BJ (cell line): ENCODE measurements around the gene TMEM131. TPM values are rescaled to one million over a fixed set of nuclear protein-coding genes. Genes with fewer than 3 reads are reported as not detected.

ENCODE experiments used
- CTCF ChIA-PET: fragments of 350-600 bp; formaldehyde crosslinking; extraction: SDS; loops from one replicate; lab custom pipeline; 2021; ENCODE audit warnings: antibody characterized with exemption, inconsistent platforms; lab: Yijun Ruan, JAX
- POLR2A ChIA-PET: fragments of 300-600 bp; sonication (Branson Sonifier 250); formaldehyde crosslinking; extraction: SDS; loops from one replicate; lab custom pipeline; 2021; ENCODE audit warnings: antibody characterized with exemption; lab: Charles Lee
- DNase-seq: peaks from one replicate; pipeline ENCODE4 v3.0.0-alpha.2; 2011; ENCODE audit warnings: low read depth
- H3K27me3 ChIP-seq: 2 replicates; pipeline ENCODE4 v1.6.0; 2011; ENCODE audit warnings: low read length; ENCODE audit not compliant: control insufficient read depth, insufficient read depth
- H3K36me3 ChIP-seq: 2 replicates; pipeline ENCODE4 v1.5.1; 2011; ENCODE audit warnings: low read length; ENCODE audit not compliant: control insufficient read depth, insufficient read depth
- H3K4me3 ChIP-seq: 2 replicates; pipeline ENCODE4 v1.5.1; 2011; ENCODE audit warnings: low read depth, mild to moderate bottlenecking, control low read depth, low read length
- polyA plus RNA-seq: library from polyadenylated mRNA; depleted of rRNA; stranded (reverse); fragments of >200 nt; gene quantifications from 2 replicates; pipeline ENCODE4 v1.2.3, GENCODE V29; 2011
- TF ChIP-seq, protein P1 (sequence below): IDR thresholded peaks from 2 replicates; pipeline ENCODE4 v1.5.1; 2011; ENCODE audit warnings: low read depth, mild to moderate bottlenecking, control low read depth, inconsistent platforms, low read length, moderate library complexity; ENCODE audit not compliant: insufficient read depth

The TMEM131 gene
- polyA plus RNA-seq, 1 experiment, result 11.8 TPM

DNA sequence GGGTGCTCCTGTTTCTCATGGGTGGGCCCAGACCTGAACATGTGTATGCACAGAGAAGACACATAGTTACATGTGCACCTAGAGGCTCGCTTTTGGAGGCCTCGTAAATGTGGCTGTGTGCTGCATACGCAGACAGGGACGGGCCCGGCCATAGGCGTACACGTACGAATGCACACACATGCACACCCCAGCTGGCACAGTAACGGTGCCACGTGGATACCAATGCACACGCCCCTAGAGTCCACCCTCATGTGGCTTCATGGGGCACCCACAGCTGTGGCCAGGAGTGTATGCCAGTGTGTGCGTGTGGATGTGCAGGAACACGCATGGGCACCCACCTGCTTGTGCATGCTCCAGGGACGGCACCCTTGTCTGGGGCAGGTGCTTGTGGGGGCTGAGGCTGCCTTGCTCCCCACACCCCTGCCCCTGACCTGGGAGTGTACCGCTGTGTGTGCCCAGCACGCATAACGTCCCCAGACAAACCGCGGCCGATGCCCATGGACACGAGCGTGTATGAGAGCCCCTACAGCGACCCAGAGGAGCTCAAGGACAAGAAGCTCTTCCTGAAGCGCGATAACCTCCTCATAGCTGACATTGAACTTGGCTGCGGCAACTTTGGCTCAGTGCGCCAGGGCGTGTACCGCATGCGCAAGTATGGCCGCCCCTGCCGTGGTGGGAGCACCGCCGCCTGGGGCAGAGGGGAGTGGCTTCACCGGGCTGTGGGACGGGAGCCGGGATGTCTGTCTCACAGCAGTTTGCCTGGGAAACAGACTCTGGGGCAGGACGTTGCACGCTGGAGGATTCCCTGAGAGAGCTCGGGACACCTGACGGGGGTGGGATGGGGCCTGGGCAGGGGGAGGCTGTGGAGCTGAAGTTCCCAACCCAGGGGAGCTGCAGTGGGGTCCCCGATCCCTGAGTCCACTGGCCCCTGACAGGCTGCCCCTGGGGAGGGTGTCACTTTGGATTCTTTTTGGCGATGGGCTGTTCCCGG lies 261.4 kb downstream of the TMEM131 start:
- no peak for DNase-seq
- ChIA-PET CTCF (interaction anchor here (1.7 kb wide), 1 partner anchor 34 kb away, joined by 4 read pairs; no protein-coding TSS in a partner anchor), POLR2A (no interaction called here)
- TF ChIP-seq, protein P1, sequence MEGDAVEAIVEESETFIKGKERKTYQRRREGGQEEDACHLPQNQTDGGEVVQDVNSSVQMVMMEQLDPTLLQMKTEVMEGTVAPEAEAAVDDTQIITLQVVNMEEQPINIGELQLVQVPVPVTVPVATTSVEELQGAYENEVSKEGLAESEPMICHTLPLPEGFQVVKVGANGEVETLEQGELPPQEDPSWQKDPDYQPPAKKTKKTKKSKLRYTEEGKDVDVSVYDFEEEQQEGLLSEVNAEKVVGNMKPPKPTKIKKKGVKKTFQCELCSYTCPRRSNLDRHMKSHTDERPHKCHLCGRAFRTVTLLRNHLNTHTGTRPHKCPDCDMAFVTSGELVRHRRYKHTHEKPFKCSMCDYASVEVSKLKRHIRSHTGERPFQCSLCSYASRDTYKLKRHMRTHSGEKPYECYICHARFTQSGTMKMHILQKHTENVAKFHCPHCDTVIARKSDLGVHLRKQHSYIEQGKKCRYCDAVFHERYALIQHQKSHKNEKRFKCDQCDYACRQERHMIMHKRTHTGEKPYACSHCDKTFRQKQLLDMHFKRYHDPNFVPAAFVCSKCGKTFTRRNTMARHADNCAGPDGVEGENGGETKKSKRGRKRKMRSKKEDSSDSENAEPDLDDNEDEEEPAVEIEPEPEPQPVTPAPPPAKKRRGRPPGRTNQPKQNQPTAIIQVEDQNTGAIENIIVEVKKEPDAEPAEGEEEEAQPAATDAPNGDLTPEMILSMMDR, result no peak
- Histone ChIP-seq H3K4me3 (no peak overlapping the region), H3K36me3 (no peaks in the 10 kb centered on the region), H3K27me3 (no peaks in the 10 kb centered on the region)

DNA sequence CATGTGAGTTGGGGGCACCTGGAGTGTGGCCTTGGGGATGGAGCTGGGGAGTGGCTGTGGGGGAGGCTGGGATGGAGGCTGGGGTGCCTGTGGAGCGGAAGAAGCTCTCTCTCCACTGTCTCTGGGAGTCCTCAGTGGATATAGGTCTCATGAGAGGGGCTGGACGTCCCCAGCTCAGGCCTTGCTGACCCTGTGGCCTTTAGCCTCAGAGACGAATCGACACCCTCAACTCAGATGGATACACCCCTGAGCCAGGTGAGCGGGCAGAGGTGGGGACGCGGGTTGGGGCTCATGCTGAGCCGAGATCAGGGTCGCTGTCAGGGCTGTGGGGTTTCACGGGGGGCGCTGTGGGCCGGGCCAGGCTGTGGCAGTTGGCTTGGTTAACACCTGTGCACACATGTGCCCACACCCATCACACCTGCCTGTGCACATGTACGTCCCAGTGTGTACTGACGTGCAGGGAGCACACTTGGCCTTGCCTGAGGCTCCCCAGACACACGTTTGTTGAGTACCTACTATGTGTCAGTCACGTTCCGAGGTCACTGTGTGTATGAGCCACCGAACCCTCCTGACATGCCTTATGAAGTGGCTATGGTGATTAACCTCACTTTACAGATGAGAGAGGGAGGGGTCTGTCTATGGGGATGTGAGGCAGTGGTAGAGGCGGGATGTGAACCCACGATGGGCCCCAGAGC lies 262.3 kb downstream of the TMEM131 start:
- no peak overlapping the region for H3K4me3 ChIP-seq
- no peaks in the 10 kb centered on the region for H3K36me3 ChIP-seq
- TF ChIP-seq, protein P1, result no peak
- POLR2A ChIA-PET, result no interaction called here
- H3K27me3 ChIP-seq, result no peaks in the 10 kb centered on the region
- DNase-seq, result no peak
- CTCF ChIA-PET, result interaction anchor here (1.7 kb wide), 1 partner anchor 33 kb away, joined by 4 read pairs; no protein-coding TSS in a partner anchor

DNA sequence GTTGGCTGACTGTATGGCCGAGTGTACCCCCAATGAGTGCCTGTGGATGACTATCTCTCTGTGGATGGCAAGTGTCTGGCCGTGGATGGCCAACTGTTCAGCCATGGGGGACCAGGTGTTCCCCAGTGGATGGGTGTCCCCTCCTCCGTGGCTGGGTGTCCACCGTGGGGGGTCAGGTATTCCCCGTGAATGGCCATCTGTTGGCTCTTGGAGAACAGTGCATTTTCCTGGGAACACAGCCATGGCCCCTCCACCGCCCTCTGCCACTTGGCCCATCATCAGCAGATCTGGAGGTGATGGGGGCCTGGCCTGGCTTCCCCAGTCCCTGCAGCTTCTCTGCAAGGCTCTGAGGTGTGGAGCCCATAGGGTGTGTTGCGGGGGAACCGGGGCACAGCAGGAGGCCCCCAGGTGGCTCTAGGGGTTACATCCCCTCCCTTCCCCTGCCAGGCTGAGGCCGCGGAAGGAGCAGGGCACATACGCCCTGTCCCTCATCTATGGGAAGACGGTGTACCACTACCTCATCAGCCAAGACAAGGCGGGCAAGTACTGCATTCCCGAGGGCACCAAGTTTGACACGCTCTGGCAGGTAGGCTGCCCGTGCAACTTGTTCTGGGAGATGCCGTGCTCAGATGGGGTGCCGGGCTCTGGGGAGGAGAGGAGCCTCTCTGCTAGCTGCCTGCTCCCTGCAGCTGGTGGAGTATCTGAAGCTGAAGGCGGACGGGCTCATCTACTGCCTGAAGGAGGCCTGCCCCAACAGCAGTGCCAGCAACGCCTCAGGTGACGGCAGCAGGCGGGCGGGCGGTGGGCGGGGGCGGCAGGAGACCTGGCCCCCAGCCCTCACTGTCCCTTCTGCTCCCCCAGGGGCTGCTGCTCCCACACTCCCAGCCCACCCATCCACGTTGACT lies 263.1 kb downstream of the TMEM131 start:
- TF ChIP-seq, protein P1, result no peak

DNA sequence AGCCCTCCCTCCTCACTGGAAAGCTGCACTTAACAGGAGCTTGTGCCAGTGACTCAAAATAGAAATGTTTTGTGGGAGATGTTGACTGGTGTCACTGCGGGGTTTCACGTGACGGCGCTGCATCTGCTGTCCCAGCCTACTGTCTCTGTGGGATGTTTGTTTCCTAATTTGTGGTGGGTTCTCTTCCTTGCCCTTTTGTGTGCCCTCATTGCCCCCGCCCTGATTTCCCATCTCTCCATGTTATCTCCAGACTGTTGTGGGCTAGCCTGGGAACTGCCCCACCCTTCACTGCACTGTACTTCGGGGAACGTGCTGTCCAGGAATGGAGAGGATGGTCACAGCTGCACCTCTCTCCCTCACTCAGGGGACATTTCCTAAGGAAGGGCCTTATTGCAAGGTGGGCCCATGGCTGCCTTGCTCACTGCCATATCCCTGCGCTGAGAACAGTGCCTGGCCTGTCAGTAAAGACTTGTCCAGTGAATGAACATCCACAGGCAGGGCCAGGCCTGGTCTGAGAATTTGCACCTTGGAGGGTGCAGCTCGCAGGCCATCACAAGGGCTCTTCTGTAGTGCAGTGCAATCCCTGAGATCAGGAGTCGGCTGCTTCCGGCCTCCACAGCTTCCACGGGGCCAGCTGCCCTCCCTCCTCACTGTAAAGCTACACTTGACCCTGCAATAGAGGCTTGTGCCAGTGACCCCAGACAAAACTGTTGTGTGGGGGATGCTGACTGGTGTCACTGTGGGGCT lies 264.3 kb downstream of the TMEM131 start:
- no peaks in the 10 kb centered on the region for H3K36me3 ChIP-seq
- ChIA-PET CTCF (interaction anchor here (0.9 to 3.0 kb wide), 3 partner anchors 9 to 32 kb away, joined by 3 to 18 read pairs (median 3); no protein-coding TSS in a partner anchor), POLR2A (no interaction called here)
- TF ChIP-seq, protein P1, result no peak
- H3K27me3 ChIP-seq, result no peaks in the 10 kb centered on the region
- no peak for DNase-seq
- no peak overlapping the region for H3K4me3 ChIP-seq

More for the DNA sequence above, 263.1 kb downstream of the TMEM131 start:
- no peak for DNase-seq
- H3K27me3 ChIP-seq, result no peaks in the 10 kb centered on the region
- ChIA-PET POLR2A (no interaction called here), CTCF (interaction anchor here (0.9 kb wide), 1 partner anchor 28 kb away, joined by 3 read pairs; no protein-coding TSS in a partner anchor)
- H3K4me3 ChIP-seq, result no peak overlapping the region
- no peaks in the 10 kb centered on the region for H3K36me3 ChIP-seq
